ENCODE data around the gene MPHOSPH8.

Gene MPHOSPH8, protein sequence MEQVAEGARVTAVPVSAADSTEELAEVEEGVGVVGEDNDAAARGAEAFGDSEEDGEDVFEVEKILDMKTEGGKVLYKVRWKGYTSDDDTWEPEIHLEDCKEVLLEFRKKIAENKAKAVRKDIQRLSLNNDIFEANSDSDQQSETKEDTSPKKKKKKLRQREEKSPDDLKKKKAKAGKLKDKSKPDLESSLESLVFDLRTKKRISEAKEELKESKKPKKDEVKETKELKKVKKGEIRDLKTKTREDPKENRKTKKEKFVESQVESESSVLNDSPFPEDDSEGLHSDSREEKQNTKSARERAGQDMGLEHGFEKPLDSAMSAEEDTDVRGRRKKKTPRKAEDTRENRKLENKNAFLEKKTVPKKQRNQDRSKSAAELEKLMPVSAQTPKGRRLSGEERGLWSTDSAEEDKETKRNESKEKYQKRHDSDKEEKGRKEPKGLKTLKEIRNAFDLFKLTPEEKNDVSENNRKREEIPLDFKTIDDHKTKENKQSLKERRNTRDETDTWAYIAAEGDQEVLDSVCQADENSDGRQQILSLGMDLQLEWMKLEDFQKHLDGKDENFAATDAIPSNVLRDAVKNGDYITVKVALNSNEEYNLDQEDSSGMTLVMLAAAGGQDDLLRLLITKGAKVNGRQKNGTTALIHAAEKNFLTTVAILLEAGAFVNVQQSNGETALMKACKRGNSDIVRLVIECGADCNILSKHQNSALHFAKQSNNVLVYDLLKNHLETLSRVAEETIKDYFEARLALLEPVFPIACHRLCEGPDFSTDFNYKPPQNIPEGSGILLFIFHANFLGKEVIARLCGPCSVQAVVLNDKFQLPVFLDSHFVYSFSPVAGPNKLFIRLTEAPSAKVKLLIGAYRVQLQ

GRCh38 chr13:19633479-19634255 lies at the start of gene MPHOSPH8:
MPHOSPH8 (plus strand) TSS chr13:19633659; CDS start chr13:19633749, 90 bp downstream.
- DNase-seq (ENCODE audit: extremely low read depth in 1 of 2, low read depth in 1 of 2): peak; percentile 84 to 86

DNA sequence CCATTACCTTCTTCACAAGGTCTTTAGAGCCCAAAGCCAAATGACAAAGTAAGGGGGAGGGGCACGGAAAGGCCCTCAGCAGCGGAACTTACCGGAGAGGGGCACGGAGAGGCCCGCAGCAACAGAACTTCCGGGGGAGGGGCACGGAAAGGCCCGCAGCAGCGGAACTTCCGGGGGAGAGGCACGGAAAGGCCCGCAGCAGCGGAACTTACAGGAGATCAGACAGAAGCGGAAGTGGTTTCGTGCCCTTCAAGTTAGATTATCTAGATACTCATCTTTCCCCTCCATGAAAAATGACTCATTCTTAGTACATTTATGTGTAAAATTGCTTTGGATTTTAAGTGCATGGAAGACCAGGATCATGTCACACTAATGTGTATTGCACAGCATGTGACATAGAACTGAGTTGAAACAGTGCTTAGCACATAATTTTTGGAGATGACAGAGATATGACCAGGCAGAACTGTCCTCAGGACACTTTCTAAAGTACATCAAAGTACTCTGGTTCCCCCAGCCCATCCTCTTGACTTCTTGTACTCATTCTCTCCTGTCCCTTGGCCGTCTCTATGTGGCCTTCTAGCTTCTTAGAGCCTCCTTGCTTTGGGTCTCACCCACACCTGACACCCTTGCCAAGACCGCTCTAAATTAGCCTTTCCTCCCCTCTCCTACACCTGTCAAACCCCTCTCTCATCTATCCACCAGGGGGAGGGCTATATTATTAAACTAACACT lies 46.4 kb upstream of the MPHOSPH8 start:
- DNase-seq (ENCODE audit: extremely low read depth in 1 of 2, low read depth in 1 of 2): peak in 1 of 2 donors; percentile 52

DNA sequence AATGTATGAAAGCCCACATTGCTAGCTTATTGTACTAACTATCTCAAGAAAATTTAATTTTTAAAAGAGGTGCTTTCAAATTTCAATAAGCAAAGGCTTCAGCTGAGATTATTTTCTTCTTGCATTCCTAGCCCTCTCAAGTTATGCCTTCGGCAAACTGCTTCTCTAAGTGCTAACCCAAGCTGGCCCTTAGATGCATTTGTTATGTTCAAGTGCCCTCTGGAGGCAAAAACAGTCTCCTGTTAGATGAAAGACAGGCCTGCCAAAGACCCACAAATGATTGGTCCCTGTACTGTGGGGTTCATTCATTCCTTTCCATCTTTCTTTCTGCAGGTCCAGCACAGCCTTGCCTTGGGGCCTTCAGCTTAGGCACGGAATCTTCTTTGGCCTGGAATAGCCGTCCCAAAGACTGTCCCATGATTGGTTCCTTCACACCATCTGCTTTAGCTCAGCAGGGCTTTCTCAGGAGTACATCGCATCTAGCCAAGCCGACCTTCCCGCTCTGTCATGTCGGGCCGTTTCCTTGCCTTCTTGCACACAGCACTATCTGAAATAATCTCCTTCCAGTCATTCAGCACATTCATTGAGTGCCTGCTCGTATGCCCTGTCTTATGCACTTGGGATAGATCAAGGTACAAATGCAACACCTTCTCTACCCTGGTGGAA lies 45.7 kb upstream of the MPHOSPH8 start:
- DNase-seq (ENCODE audit: extremely low read depth in 1 of 2, low read depth in 1 of 2): no peak

DNA sequence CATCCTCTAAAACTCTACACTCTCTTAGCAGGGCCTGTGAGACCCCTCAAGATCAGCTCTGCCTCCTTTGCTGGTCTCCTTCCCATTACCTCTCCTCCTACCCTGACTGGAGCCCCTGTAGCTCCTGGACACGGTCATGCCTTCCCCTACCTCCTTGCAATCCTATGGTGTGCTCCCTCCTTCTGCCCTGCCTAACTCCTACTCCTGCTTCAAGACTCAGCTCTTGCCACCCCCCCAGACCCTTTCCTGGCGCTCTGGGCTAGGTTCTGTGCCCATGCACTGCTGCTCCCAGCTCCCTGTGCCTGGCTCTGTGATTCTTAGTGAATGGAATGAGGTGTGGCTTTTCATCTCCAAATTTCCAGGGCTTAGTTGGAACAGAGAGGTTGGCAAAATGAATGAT lies 44.1 kb upstream of the MPHOSPH8 start:
- DNase-seq (ENCODE audit: extremely low read depth in 1 of 2, low read depth in 1 of 2): no peak

GRCh38 chr13:19590423-19590822 lies 43.0 kb upstream of the MPHOSPH8 start:
- no peak for DNase-seq (ENCODE audit: extremely low read depth in 1 of 2, low read depth in 1 of 2)

GRCh38 chr13:19591864-19592263 lies 41.6 kb upstream of the MPHOSPH8 start:
- DNase-seq (ENCODE audit: extremely low read depth in 1 of 2, low read depth in 1 of 2): no peak

DNA sequence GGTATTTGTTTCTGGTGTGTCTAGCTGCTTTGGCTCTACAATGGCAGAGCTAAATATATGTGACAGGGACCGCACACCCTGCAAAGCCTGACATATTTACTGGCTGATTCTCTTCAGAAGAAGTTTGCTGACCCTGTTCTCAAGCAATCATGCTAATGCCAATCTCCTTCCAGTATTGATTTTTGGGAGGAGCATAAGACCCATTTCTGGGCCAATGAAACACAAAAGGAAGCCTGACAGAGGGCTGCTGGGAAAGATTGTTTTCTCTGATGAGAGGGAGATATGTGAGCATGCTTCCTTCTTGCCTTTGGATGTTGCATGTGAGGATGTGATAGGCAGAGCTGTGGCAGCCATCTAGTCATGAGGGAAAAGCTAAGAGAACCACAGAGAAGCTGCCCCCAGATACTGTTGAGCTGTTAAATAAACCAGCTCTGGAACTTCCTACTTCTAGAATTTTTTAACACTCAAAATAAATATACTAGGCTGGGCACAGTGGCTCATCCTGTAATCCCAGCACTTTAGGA lies 40.7 kb upstream of the MPHOSPH8 start:
- DNase-seq (ENCODE audit: extremely low read depth in 1 of 2, low read depth in 1 of 2): no peak

GRCh38 chr13:19596086-19596485 lies 37.4 kb upstream of the MPHOSPH8 start:
- no peak for DNase-seq (ENCODE audit: extremely low read depth in 1 of 2, low read depth in 1 of 2)

DNA sequence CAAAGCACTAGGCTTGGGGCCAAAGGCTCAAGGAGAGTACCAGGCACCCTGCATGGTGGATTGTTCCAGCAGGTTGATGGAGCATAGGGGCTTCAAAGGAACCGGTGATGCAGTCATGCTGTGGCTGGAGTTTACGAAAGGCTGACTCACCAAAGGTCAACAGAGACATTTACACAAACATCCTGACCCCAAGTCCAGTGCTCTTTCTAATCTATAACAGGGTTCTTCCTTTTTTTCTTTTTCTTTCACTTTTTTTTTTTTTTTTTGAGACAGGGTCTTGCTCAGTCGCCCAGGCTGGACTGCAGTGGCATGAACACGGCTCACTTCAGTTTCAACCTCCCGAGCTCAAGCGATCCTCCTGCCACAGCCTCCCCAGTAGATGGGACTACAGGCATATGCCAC lies 36.5 kb upstream of the MPHOSPH8 start:
- DNase-seq (ENCODE audit: extremely low read depth in 1 of 2, low read depth in 1 of 2): no peak

DNA sequence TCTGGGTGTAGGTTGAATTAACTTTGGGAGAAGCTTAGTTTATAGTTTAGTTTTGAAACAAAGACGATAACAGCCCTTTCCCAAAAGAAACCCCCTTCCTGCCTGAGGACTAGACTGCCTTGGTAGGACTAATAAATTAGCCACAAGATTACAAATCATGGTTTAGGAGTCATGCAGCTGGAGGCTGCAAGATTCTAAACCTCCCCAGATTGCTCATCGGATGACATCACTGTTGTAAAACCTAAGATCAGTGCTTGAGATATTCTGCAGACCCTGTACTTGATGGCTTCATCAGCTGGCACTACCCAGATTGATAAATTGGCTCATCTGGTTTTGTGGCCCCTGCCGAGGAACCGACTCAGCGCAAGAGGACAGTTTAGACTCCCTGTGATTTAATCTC lies 35.9 kb upstream of the MPHOSPH8 start:
- no peak for DNase-seq (ENCODE audit: extremely low read depth in 1 of 2, low read depth in 1 of 2)

DNA sequence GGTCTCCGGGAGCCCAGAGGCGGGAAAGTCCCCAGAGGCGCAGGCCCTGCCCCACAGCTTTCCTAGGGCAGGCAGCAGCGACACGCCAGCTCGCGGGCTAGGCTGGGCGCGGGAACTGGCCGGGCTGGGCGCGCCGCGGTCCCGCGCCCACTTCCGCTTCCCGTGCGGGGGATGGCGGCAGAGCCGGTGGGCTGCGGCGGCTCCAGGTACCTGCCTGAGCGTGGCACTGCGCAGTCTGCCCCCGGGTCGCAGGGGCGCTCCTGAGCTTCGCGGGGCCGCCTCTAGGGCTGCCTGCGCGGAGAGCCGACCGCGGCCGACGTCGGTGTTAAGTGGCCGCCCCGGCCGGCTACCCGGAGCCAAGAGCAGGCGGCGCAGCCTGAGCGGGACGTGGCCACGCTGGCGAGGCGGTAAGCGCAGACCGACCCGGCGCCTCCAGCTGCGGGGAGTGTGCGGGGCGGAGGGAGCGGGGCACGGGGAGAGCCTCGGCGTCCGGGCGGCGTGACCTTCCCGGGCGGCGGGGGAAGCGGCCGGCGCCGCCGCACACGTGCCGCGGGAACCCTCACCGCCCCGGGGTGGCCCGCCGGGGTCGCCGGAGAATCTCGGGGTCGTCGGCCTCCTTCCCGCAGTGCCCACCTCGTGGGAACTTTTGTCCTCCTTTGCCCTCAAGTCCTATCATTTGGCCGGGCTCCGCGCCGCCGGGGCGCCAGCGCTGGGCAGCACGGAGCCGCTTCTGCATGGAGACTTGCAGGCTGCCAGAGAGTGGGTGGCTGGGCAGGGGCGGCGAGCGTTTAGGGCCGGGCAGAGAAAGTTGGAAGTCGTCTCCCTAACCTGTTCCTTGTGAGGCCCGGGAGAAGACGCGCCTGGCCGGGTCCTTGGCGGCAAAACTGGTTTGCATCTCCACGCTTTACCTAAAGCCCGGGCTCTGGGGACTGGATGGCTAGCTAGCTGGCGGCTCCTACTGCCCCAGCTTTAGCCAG lies 31.4 kb upstream of the MPHOSPH8 start:
- DNase-seq (ENCODE audit: extremely low read depth in 1 of 2, low read depth in 1 of 2): peak in 1 of 2 donors; percentile 12

DNA sequence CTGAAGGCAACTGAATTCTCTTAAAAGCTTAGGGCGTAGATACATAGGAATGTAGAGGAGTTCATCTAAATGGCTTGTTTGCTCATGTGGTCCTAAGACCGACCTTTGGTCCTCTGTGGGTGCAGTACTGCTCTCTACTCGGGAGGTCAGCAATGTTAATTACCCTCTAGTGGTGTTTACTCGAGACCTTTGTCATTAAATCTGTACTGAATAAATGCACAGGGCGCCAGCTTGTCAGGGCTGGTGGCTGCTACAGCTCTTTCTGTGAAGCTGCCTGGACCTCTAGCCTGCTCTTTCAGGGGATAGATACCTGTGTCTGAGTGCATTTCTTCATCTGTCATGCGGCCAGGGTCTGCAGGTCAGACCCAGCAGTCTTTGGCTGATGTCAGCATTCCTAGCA lies 29.2 kb upstream of the MPHOSPH8 start:
- no peak for DNase-seq (ENCODE audit: extremely low read depth in 1 of 2, low read depth in 1 of 2)

- DNase-seq (ENCODE audit: extremely low read depth in 1 of 2, low read depth in 1 of 2): no peak
These were observed 28.1 kb upstream of the MPHOSPH8 start for GRCh38 chr13:19605161-19605955.

DNA sequence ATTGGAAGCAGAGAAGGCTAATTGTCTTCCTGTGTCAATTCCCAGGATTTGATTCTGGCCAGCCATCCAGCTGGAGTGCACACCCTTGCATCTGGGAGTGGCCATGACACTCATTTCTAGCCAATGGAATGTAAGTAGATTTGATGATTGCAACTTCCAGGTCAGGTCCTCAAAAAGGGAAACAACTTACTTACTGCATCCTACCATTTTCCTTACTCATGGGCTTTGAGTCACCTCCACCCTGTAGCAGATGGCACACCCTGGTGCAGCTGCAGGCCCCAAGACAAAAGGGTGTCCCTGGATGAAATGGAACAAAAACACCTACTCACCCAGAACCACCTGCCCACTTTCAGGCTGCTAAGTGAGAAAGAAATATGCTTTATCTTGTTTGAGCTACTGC lies 27.3 kb upstream of the MPHOSPH8 start:
- DNase-seq (ENCODE audit: extremely low read depth in 1 of 2, low read depth in 1 of 2): no peak

DNA sequence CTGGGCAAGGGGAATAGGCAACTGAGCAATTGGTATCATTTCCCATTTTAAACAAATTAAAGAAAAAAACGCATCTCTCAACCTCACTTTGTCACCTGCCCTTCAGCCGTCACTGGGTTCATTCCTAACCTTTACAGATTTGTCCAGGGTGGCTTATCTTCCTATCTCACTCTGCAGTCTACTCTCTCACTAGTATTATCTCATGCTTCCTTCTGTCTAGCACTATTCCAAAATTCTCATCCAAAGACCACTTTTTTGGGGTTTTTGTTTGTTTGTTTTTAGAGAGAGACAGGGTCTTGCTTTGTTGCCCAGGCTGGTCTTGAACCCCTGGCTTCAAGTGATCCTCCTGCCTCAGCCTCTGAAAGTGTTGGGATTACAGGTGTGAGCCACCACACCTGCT lies 26.7 kb upstream of the MPHOSPH8 start:
- DNase-seq (ENCODE audit: extremely low read depth in 1 of 2, low read depth in 1 of 2): no peak

DNA sequence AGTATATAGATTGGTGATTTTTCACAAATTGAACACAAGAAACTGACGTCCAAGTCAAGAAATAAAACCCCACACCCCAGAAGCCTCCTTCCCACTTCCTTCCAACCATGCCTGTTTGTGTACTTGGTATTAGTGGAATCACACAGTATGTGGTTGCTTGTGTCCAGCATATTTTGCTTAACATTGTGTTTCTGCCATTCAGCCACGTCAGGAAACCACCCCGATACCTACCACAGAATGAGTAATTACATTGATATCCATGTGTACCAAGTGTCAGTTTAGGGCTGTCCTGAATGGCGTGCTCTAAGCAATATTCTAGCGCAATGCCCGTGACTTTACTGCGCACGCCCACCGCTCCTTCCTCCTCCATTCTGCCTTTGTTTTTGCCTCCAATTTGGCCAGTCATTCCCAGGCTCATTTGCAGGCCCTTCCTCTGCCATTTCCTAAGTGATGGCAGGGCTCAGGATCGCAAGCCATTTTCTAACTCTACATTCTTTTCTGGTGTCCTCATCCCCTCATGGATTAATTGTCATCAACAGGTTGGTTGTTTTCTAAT lies 25.9 kb upstream of the MPHOSPH8 start:
- DNase-seq (ENCODE audit: extremely low read depth in 1 of 2, low read depth in 1 of 2): no peak

- no peak for DNase-seq (ENCODE audit: extremely low read depth in 1 of 2, low read depth in 1 of 2)
These were observed 14.5 kb upstream of the MPHOSPH8 start for GRCh38 chr13:19618977-19619376.
